K562 (cell line): ENCODE measurements around the gene DUS3L. TPM values are rescaled to one million over a fixed set of nuclear protein-coding genes. Genes with fewer than 3 reads are reported as not detected.

Experiments
- CAMTA2 ChIP-seq: fragments of 250-450 bp; sonication (Bioruptor Pico); conservative IDR thresholded peaks from 2 replicates; pipeline ENCODE4 v1.5.1; 2022
- E4F1 ChIP-seq: fragments of 250-450 bp; sonication (Bioruptor Pico); IDR thresholded peaks from 2 replicates; pipeline ENCODE4 v1.5.0; 2021; ENCODE audit warnings: mild to moderate bottlenecking, borderline replicate concordance
- FOXJ3 ChIP-seq: sonication (generic); formaldehyde crosslinking; IDR thresholded peaks from 2 replicates; pipeline ENCODE4 v1.4.0; 2020; ENCODE audit warnings: mild to moderate bottlenecking, missing genetic modification reagents
- HIVEP1 ChIP-seq: fragments of 250-450 bp; sonication (Bioruptor Pico); IDR thresholded peaks from 2 replicates; pipeline ENCODE4 v1.4.0; 2020; ENCODE audit warnings: mild to moderate bottlenecking
- MBD2 ChIP-seq: sonication (generic); IDR thresholded peaks from 2 replicates; pipeline ENCODE4 v1.6.1; 2016; ENCODE audit warnings: low read depth, borderline replicate concordance
- MLLT1 ChIP-seq, 2 experiments: fragments of 450-650 bp; IDR thresholded peaks; 2 replicates each; pipeline ENCODE4 v1.6.1; 2016
- POLR2B ChIP-seq: fragments of 450-650 bp; IDR thresholded peaks from 2 replicates; pipeline ENCODE4 v1.6.1; 2018; ENCODE audit warnings: low read depth; ENCODE audit not compliant: partially characterized antibody
- RBM17 ChIP-seq: fragments of 200-400 bp; formaldehyde crosslinking; IDR thresholded peaks from 2 replicates; pipeline ENCODE4 v1.6.1; 2017; ENCODE audit warnings: low read depth, mild to moderate bottlenecking, low read length, borderline replicate concordance
- RFX5 ChIP-seq: IDR thresholded peaks from 2 replicates; pipeline ENCODE4 v1.6.1; 2011; ENCODE audit warnings: low read depth, mild to moderate bottlenecking, improper control_type of control experiment, low read length
- TFAM ChIP-seq: fragments of 250-450 bp; sonication (Bioruptor Pico); conservative IDR thresholded peaks from 2 replicates; pipeline ENCODE4 v1.5.0; 2021; ENCODE audit warnings: mild to moderate bottlenecking, moderate library complexity
- TFE3 ChIP-seq: fragments of 450-650 bp; formaldehyde crosslinking; IDR thresholded peaks from 2 replicates; pipeline ENCODE4 v1.4.0; 2020; ENCODE audit warnings: mild to moderate bottlenecking, mixed read lengths
- WHSC1 ChIP-seq: IDR thresholded peaks from one replicate; pipeline ENCODE4 v1.6.1; 2012; ENCODE audit warnings: low read length, control low read depth, inconsistent platforms
- ZFP36 ChIP-seq: fragments of 150-350 bp; IDR thresholded peaks from 2 replicates; pipeline ENCODE4 v1.6.1; 2018; ENCODE audit warnings: low read length, low read depth; ENCODE audit not compliant: partially characterized antibody
- ZFPM2 ChIP-seq: fragments of 250-450 bp; sonication (Bioruptor Pico); IDR thresholded peaks from 2 replicates; pipeline ENCODE4 v1.5.1; 2022; ENCODE audit warnings: mild to moderate bottlenecking
- ZFX ChIP-seq: sonication (generic); formaldehyde crosslinking; IDR thresholded peaks from 2 replicates; pipeline ENCODE4 v1.8.0; 2022; ENCODE audit warnings: mild to moderate bottlenecking, missing genetic modification reagents, moderate library complexity
- ZNF436 ChIP-seq: fragments of 250-450, 450-650 bp; sonication (Bioruptor Pico); formaldehyde crosslinking; IDR thresholded peaks from 2 replicates; pipeline ENCODE4 v1.7.0; 2020; ENCODE audit warnings: mild to moderate bottlenecking
- ZNF778 ChIP-seq: fragments of 450-650 bp; formaldehyde crosslinking; IDR thresholded peaks from 2 replicates; pipeline ENCODE4 v1.4.0; 2020; ENCODE audit warnings: mild to moderate bottlenecking, moderate library complexity
- polyA plus RNA-seq, 8 experiments: library from polyadenylated mRNA; depleted of rRNA in 4 of 8; stranded (reverse) in 5 of 8; unstranded in 3 of 8; fragments of >200 nt; fragmentation: Nextera tagmentation in 2 of 8; fragmentation: Illumina TruSeq in 1 of 8; extraction: Ambion mirVana in 2 of 8; extraction: Trizol in 1 of 8; gene quantifications; 2 replicates each; pipeline versions ENCODE4 v1.2.1 to v1.2.3, GENCODE V29; 2011 to 2014; ENCODE audit warnings: inconsistent platforms in 1 of 8, missing spikeins in 1 of 8
- total RNA-seq, 7 experiments: library from RNA; depleted of rRNA in 6 of 7; stranded (reverse); fragments of >200 nt in 6 of 7; fragmentation: Illumina TruSeq in 2 of 7; extraction: Trizol in 2 of 7; gene quantifications; 2 replicates each; pipeline versions ENCODE4 v1.2.1 to v1.2.3, GENCODE V29; 2011 to 2021; ENCODE audit warnings: low replicate concordance in 1 of 7
- TF ChIP-seq, protein P1 (sequence below): sonication (generic); formaldehyde crosslinking; IDR thresholded peaks from 2 replicates; pipeline ENCODE4 v1.9.0; 2022; ENCODE audit warnings: mild to moderate bottlenecking, missing genetic modification reagents
- TF ChIP-seq, protein P2 (sequence below): sonication (generic); formaldehyde crosslinking; IDR thresholded peaks from 2 replicates; pipeline ENCODE4 v1.8.0; 2022; ENCODE audit warnings: mild to moderate bottlenecking, missing genetic modification reagents, borderline replicate concordance

DUS3L gene
- total and polyA plus RNA-seq, 9 of the 15 experiments (the other 6 are each of a cell fraction or from before 2014, with no cell fraction given), result 1.7 to 102 (median 77.5) TPM

DNA sequence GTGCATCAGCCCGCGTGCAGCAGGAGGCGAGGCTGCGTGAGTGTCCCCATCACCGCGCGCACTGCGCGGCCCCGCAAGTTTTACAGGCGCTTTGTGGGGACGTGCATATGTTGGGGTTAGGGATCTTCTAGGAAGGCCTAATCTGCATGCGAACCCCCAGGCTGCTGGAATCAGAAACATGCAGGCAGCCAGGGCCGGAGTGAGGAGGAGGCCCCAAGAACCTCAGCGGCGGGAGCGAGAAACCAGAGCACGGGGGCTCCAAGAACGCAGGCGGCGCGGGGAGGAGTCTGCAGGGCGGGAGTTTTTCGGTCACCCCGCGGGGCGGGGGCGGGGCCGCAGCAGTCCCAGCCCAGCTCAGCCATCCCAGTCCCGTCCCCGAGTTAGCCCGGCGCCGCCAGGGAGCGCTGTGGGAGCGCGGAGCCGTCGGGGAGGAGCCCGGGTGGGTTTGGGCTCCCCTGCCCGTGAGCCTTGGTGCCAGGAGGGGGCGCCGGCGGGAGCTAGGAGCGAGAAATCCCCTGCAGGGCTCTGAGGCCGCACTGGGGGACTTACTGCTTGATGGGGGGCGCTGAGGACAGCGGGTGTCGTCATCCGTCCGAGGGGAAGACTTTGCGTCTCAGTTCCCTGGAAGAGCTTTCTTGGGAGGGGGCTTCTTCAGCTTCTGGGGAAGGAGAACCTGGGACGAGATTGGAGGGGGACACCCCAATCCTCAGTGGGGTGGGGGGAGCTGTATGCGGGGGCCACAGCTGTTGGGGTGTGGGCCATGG is 13.0 kb upstream of the DUS3L start (continued):
- TF ChIP-seq POLR2B (no peak), ZNF436 (CRISPR knock-in tag) (no peak), MBD2 (no peak), RFX5 (no peak), ZFX (CRISPR knock-in tag) (peak; percentile 65), MLLT1 (IDR thresholded peaks at IDR 0.05) (0 out of 4 replicates have a peak, but pooled peaks of 1 of the 2 experiments have one; percentile 69), TFE3 (CRISPR knock-in tag) (no peak), ZFPM2 (no peak), HIVEP1 (CRISPR knock-in tag) (no peak), ZNF778 (CRISPR knock-in tag) (no peak), RBM17 (no peak), WHSC1 (no peak), ZFP36 (peak; percentile 3), TFAM (CRISPR knock-in tag) (no peak), CAMTA2 (no peak), FOXJ3 (no peak), E4F1 (CRISPR knock-in tag) (no peak)
- TF ChIP-seq, protein P1, sequence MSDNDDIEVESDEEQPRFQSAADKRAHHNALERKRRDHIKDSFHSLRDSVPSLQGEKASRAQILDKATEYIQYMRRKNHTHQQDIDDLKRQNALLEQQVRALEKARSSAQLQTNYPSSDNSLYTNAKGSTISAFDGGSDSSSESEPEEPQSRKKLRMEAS (CRISPR knock-in tag), result peak; percentile 100
- TF ChIP-seq, protein P2, sequence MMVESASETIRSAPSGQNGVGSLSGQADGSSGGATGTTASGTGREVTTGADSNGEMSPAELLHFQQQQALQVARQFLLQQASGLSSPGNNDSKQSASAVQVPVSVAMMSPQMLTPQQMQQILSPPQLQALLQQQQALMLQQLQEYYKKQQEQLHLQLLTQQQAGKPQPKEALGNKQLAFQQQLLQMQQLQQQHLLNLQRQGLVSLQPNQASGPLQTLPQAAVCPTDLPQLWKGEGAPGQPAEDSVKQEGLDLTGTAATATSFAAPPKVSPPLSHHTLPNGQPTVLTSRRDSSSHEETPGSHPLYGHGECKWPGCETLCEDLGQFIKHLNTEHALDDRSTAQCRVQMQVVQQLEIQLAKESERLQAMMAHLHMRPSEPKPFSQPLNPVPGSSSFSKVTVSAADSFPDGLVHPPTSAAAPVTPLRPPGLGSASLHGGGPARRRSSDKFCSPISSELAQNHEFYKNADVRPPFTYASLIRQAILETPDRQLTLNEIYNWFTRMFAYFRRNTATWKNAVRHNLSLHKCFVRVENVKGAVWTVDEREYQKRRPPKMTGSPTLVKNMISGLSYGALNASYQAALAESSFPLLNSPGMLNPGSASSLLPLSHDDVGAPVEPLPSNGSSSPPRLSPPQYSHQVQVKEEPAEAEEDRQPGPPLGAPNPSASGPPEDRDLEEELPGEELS (CRISPR knock-in tag), result peak; percentile 100
